CD4-positive, alpha-beta memory T cell (primary cell): Measurements from ENCODE around the gene TMIE. TPM values are rescaled to one million over a fixed set of nuclear protein-coding genes. Genes with fewer than 3 reads are reported as not detected.

ENCODE experiments used
- CTCF ChIA-PET: fragments of 350-600 bp; sonication (Branson Sonifier 250); formaldehyde crosslinking; loops from one replicate; lab custom pipeline; 2021; ENCODE audit warnings: inconsistent platforms; ENCODE audit not compliant: partially characterized antibody; lab: Charles Lee
- POLR2A ChIA-PET: fragments of 350-600 bp; sonication (Branson Sonifier 250); formaldehyde crosslinking; loops from one replicate; lab custom pipeline; 2021; ENCODE audit not compliant: partially characterized antibody; lab: Charles Lee
- DNase-seq, 5 donors: peaks; one replicate each; pipeline versions ENCODE4 v3.0.0 to v3.0.0-alpha.2; 2020 to 2022; ENCODE audit warnings: mixed read lengths in 1 of 5
- H3K27ac ChIP-seq: one replicate; pipeline ENCODE4 v1.7.0; 2013; ENCODE audit warnings: low read depth, low read length
- H3K27me3 ChIP-seq: 2 replicates; pipeline ENCODE4 v1.7.0; 2013; ENCODE audit warnings: mild to moderate bottlenecking, low read length, moderate library complexity; ENCODE audit not compliant: insufficient read depth
- H3K36me3 ChIP-seq: 2 replicates; pipeline ENCODE4 v1.7.0; 2013; ENCODE audit warnings: mild to moderate bottlenecking, low read length, moderate library complexity; ENCODE audit not compliant: insufficient read depth
- H3K4me1 ChIP-seq: 2 replicates; pipeline ENCODE4 v1.7.0; 2013; ENCODE audit warnings: mild to moderate bottlenecking, low read length, moderate library complexity; ENCODE audit not compliant: insufficient read depth
- H3K4me3 ChIP-seq, 2 donors: one replicate each; pipeline ENCODE4 v1.7.0; 2013; ENCODE audit warnings: low read length in 2 of 2, mild to moderate bottlenecking in 1 of 2
- H3K9me3 ChIP-seq, 2 donors: one replicate each; pipeline ENCODE4 v1.7.0; 2013; ENCODE audit warnings: low read length in 2 of 2, control low read depth in 1 of 2; ENCODE audit not compliant: control insufficient read depth in 1 of 2
- H3K27ac Mint-ChIP-seq, 7 donors: one replicate each; pipeline ENCODE4 v1.8.0; 2020 to 2021; ENCODE audit warnings: mixed read lengths in 7 of 7, mild to moderate bottlenecking in 6 of 7, inconsistent platforms in 3 of 7, moderate library complexity in 3 of 7
- H3K27me3 Mint-ChIP-seq, 2 donors: one replicate each; pipeline ENCODE4 v1.8.0; 2020 to 2021; ENCODE audit warnings: mixed read lengths in 2 of 2
- H3K36me3 Mint-ChIP-seq, 2 donors: one replicate each; pipeline ENCODE4 v1.8.0; 2020 to 2021; ENCODE audit warnings: mixed read lengths in 2 of 2, inconsistent platforms in 1 of 2, mild to moderate bottlenecking in 1 of 2
- H3K4me1 Mint-ChIP-seq, 4 donors: one replicate each; pipeline ENCODE4 v1.8.0; 2020 to 2021; ENCODE audit warnings: mixed read lengths in 4 of 4, mild to moderate bottlenecking in 1 of 4
- H3K4me3 Mint-ChIP-seq, 8 donors: one replicate each; pipeline ENCODE4 v1.8.0; 2020 to 2021; ENCODE audit warnings: mixed read lengths in 8 of 8, mild to moderate bottlenecking in 7 of 8, moderate library complexity in 6 of 8, inconsistent platforms in 3 of 8
- H3K9me3 Mint-ChIP-seq, 8 donors: one replicate each; pipeline ENCODE4 v1.8.0; 2020 to 2021; ENCODE audit warnings: mixed read lengths in 8 of 8, mild to moderate bottlenecking in 5 of 8, inconsistent platforms in 3 of 8, moderate library complexity in 1 of 8
- intact Hi-C: fragments of 100-400 bp; cut with micrococcal nuclease; formaldehyde crosslinking; loops from one replicate; pipeline ENCODE4 v1.15.1; 2023
- polyA plus RNA-seq, 2 donors: library from polyadenylated mRNA; unstranded; fragments of 300-500 nt; fragmentation: Illumina TruSeq; gene quantifications; one replicate each; pipeline ENCODE4 v1.2.3, GENCODE V29; 2021
- total RNA-seq, 2 experiments: library from RNA; stranded (reverse); gene quantifications; one replicate each; pipeline ENCODE4 v1.2.3, GENCODE V29; 2021

Gene TMIE, protein sequence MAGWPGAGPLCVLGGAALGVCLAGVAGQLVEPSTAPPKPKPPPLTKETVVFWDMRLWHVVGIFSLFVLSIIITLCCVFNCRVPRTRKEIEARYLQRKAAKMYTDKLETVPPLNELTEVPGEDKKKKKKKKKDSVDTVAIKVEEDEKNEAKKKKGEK
- total RNA-seq (1 to 10 TPM; 3.1 to 3.3 TPM), polyA plus RNA-seq (1 to 10 TPM in 1 of 2 donors, under 1 TPM in 1; 0.70 to 2.3 TPM)

DNA sequence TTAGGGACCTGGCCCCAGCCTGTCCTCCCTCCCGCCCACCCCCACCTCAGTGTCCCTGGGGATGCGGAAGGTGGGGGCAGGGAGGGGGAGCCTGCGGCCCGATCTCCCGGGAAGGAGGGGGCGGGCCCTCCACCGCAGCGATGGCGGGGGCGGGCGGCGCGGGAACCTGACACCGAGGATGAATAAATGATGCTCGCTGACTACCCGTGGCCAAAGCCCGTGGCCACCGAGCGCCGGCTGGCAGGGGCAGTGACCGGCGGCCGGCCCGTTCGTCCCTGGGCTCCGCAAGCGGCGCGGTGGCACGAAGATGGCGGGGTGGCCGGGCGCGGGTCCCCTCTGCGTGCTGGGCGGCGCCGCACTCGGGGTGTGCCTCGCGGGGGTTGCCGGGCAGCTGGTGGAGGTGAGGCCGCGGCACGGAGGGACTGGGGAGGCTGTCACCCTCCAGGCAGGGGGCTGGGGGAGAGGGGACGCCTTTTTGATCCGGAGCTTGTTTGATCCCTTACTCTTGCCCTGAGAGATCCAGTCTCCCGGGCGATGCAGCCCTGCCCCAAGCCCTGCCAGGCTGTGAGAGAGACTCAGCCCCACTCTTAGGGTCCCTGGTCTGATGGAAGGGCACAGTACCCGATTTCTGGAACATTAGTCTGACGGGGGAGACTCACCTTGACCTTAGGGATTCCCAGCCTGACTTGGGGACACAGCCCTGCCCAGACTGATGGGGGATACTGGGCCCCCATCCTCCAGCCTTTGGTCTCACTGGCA lies at the start of gene TMIE:
Gene TMIE (plus strand): TSS at position 212 of the 759 bp plus-strand sequence. CDS start 96 bp downstream, at position 308.
- no peaks in the 10 kb centered on the region for H3K36me3 Mint-ChIP-seq
- intact Hi-C loops: no loop called here
- CTCF ChIA-PET: interaction anchor here (0.8 to 2.4 kb wide), 3 partner anchors 11 to 210 kb away, joined by 3 to 16 read pairs (median 3); no protein-coding TSS in a partner anchor
- DNase-seq: peak in 1 of 5 donors; percentile 31
- Histone ChIP-seq H3K36me3 (no peaks in the 10 kb centered on the region), H3K9me3 (no peaks in the 10 kb centered on the region), H3K27ac (no peak within 1 kb of the TSS), H3K27me3 (no peaks in the 10 kb centered on the region), H3K4me1 (peaks cover 25% of the 10 kb centered on the region), H3K4me3 (peak within 1 kb of the TSS in 1 of 2 donors; percentile 14)
- H3K27me3 Mint-ChIP-seq: peaks cover 0 to under 1% of the 10 kb centered on the region in 2 donors
- peaks cover 11 to 44% (median 23%) of the 10 kb centered on the region in 4 donors for H3K4me1 Mint-ChIP-seq
- H3K27ac Mint-ChIP-seq: peak within 1 kb of the TSS in 5 of 7 donors; percentile 11 to 70 (median 30)
- H3K4me3 Mint-ChIP-seq: peak within 1 kb of the TSS; percentile 14 to 73 (median 58)
- POLR2A ChIA-PET: no interaction called here
- H3K9me3 Mint-ChIP-seq: no peaks in the 10 kb centered on the region

DNA sequence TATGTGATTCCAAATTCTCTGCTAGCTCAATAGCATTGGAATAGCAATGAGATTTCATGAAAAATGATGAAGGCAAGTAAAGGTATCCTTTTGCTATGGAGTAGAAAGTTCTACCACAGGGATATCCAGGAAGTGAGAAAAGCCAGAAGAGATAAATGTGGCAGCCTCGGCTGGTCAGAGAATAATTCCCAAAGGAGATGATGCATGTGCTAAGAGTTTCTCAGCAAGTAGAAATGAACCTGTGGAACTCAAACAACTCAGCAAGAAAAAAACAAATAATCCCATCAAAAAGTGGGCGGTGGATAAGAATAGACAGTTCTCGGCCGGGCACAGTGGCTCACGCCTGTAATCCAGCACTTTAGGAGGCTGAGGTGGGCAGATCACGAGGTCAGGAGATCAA lies 45.9 kb upstream of the TMIE start:
- no peaks in the 10 kb centered on the region for H3K36me3 ChIP-seq
- no peak overlapping the region for H3K27ac ChIP-seq
- peaks cover 0 to 4% of the 10 kb centered on the region in 2 donors for H3K9me3 ChIP-seq
- POLR2A ChIA-PET: no interaction called here
- intact Hi-C loops: no loop called here
- H3K27ac Mint-ChIP-seq: no peak overlapping the region
- H3K4me3 ChIP-seq: no peak overlapping the region
- H3K36me3 Mint-ChIP-seq: no peaks in the 10 kb centered on the region
- no peak overlapping the region for H3K4me3 Mint-ChIP-seq
- CTCF ChIA-PET: no interaction called here
- no peaks in the 10 kb centered on the region for H3K4me1 ChIP-seq
- H3K27me3 ChIP-seq: no peaks in the 10 kb centered on the region
- H3K27me3 Mint-ChIP-seq: peaks cover 7 to 9% of the 10 kb centered on the region in 2 donors
- no peaks in the 10 kb centered on the region for H3K4me1 Mint-ChIP-seq
- peaks cover 0 to 14% (median 6%) of the 10 kb centered on the region in 8 donors for H3K9me3 Mint-ChIP-seq
- DNase-seq: no peak

DNA sequence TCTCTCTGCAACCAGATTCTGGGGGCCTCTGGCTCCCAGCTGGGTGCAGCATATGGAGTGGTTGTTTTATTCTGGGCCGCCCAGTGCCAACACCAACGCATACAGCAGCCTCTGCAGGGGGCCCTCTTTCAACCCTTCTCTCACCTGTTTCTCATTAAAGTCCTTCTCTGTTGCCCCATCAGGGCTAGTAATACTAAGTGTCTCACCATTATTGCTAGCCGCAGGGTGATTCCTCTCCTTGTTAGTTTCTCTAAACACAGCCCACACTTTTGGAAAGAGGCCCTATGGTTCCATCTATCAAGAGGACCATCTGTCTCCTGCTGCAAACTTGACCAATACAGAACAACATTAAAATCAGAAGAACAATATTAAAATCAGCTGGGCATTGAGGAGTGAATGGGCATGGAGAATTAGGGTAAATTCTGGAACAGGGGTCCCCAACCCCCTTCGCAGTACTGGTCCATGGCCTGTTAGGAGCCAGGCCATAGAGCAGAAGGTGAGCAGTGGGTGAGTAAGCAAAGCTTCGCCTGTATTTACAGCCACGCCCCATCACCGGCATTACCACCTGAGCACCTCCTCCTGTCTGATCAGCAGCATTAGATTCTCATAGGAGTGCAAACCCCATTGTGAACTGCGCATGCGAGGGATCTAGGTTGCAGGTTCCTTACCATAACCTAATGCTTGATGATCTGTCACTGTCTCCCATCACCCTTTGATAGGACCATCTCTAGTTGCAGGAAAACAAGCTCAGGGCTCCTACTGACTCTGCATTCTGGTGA lies 44.2 kb upstream of the TMIE start:
- Mint-ChIP-seq H3K4me1 (no peaks in the 10 kb centered on the region), H3K27me3 (peaks cover 5% of the 10 kb centered on the region in 2 donors), H3K27ac (no peak overlapping the region), H3K9me3 (peaks cover 0 to 4% (median 3%) of the 10 kb centered on the region in 8 donors), H3K4me3 (no peak overlapping the region), H3K36me3 (no peaks in the 10 kb centered on the region)
- intact Hi-C loops: no loop called here
- ChIA-PET CTCF (no interaction called here), POLR2A (no interaction called here)
- no peak overlapping the region for H3K4me3 ChIP-seq
- no peaks in the 10 kb centered on the region for H3K27me3 ChIP-seq
- H3K27ac ChIP-seq: no peak overlapping the region
- no peak for DNase-seq
- no peaks in the 10 kb centered on the region for H3K4me1 ChIP-seq
- peaks cover 0 to 2% of the 10 kb centered on the region in 2 donors for H3K9me3 ChIP-seq
- no peaks in the 10 kb centered on the region for H3K36me3 ChIP-seq

DNA sequence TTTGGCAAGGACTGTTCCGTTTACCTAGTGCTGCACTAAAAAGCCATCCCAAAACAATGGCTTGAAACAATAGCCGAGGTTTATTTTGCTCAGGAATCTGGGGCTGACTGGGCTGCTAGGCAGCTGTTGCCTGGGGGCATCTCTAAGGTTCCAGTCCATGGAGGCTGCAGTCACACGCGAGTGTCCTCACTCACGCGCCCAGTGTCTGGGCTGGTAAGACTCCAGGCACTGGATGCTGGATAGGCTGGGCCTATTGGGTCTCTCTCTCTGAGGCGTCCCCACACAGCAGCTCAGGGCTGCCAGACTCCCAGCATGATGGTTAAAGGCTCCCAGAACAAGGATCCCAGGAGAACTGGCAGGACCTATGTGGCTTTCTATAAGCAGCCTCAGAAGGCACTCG lies 41.9 kb upstream of the TMIE start:
- no peak overlapping the region for H3K27ac Mint-ChIP-seq
- Histone ChIP-seq H3K36me3 (no peaks in the 10 kb centered on the region), H3K27ac (no peak overlapping the region), H3K4me1 (no peaks in the 10 kb centered on the region), H3K27me3 (no peaks in the 10 kb centered on the region), H3K4me3 (no peak overlapping the region), H3K9me3 (no peaks in the 10 kb centered on the region)
- ChIA-PET POLR2A (no interaction called here), CTCF (no interaction called here)
- no peaks in the 10 kb centered on the region for H3K36me3 Mint-ChIP-seq
- H3K4me3 Mint-ChIP-seq: no peak overlapping the region
- intact Hi-C loops: no loop called here
- DNase-seq: no peak
- H3K27me3 Mint-ChIP-seq: peaks cover 0 to 5% of the 10 kb centered on the region in 2 donors
- H3K4me1 Mint-ChIP-seq: peaks cover 0 to 7% (median 0%) of the 10 kb centered on the region in 4 donors
- H3K9me3 Mint-ChIP-seq: no peaks in the 10 kb centered on the region

DNA sequence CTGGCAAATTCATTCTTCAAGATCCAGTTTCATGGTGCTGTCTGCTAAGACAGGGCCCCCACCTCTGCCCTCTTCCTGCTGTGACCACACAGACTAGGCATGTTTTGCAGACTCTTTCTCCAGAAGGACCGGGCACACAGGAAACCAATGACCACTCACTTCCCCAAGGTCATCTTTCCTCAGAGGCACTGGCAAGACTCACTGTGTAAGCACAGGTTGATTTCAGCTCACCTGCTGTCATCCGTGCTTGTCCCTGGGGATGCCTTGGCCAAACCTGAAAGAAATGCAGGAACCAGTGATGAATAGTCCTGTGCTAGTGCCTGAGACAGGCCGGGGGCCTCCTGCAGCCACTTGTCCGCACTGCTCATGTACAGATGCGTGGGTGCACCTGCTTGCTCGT lies 41.2 kb upstream of the TMIE start:
- peaks cover 0 to 7% (median 0%) of the 10 kb centered on the region in 4 donors for H3K4me1 Mint-ChIP-seq
- H3K27ac Mint-ChIP-seq: no peak overlapping the region
- no peaks in the 10 kb centered on the region for H3K27me3 ChIP-seq
- no peaks in the 10 kb centered on the region for H3K4me1 ChIP-seq
- H3K9me3 Mint-ChIP-seq: no peaks in the 10 kb centered on the region
- H3K4me3 ChIP-seq: no peak overlapping the region
- H3K27ac ChIP-seq: no peak overlapping the region
- CTCF ChIA-PET: no interaction called here
- H3K36me3 Mint-ChIP-seq: no peaks in the 10 kb centered on the region
- intact Hi-C loops: no loop called here
- no peaks in the 10 kb centered on the region for H3K9me3 ChIP-seq
- H3K4me3 Mint-ChIP-seq: no peak overlapping the region
- H3K27me3 Mint-ChIP-seq: peaks cover 0 to 2% of the 10 kb centered on the region in 2 donors
- POLR2A ChIA-PET: no interaction called here
- DNase-seq: no peak
- no peaks in the 10 kb centered on the region for H3K36me3 ChIP-seq

DNA sequence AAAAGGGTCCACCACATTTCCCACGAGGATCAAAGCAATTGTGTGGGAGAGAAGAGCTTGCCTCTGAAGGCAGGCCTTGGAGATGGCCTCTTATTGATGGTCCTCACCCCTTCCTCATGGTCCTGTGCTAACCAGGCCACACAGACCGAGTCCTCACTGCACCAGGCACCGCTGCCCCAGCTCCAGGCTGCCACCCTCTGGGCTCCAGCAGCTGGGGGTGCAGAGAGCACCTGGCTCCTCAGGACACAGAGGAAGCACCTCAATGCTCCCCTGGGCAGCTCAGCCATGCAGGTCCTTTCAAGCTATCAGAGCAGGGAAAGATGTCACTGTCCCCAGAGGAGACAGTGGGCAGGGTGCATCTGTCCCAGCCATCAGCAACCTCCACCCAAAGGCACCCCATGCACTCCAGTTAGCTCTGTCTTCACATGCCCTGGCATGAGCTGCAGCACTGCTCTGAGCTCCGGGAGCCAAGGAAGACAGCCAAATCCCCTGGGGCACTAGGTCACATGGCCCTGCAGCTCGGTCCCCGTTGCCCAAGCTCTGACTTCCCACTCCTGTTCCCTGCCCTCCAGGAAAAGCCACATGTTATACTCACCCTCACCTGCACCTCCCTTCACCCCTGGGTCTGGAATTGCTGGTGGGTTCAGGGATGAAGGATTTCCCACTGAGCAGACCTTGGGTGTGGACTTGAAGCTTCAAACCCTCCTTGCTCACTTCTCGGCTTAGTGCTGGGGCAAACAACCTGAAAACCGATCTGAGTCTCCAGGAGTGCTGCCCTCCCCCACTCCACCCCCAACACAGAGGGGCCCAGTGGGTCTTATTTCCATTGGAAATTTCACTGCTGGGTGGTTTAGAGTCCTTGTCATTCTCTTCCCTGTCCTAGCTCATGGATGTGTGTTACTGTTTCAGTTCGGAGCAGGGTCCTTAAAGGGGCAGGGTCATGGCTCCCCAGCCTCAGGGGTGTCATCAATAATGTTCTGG lies 40.4 kb upstream of the TMIE start:
- Mint-ChIP-seq H3K36me3 (no peaks in the 10 kb centered on the region), H3K4me1 (peaks cover 0 to 7% (median 0%) of the 10 kb centered on the region in 4 donors), H3K4me3 (no peak overlapping the region), H3K9me3 (no peaks in the 10 kb centered on the region), H3K27ac (no peak overlapping the region), H3K27me3 (peaks cover 0 to 2% of the 10 kb centered on the region in 2 donors)
- no peaks in the 10 kb centered on the region for H3K4me1 ChIP-seq
- H3K4me3 ChIP-seq: no peak overlapping the region
- CTCF ChIA-PET: interaction anchor here (0.6 kb wide), 1 partner anchor 1288 kb away, joined by 3 read pairs; no protein-coding TSS in a partner anchor
- no peaks in the 10 kb centered on the region for H3K27me3 ChIP-seq
- intact Hi-C loops: no loop called here
- no peak overlapping the region for H3K27ac ChIP-seq
- DNase-seq: no peak
- H3K9me3 ChIP-seq: no peaks in the 10 kb centered on the region
- POLR2A ChIA-PET: no interaction called here
- H3K36me3 ChIP-seq: no peaks in the 10 kb centered on the region
